Activated CD8-positive, alpha-beta memory T cell treated with anti-CD3 and anti-CD28 coated beads, Interleukin-2, amount 10 ng/mL, durations not matched to agents 7 days and 5 days (primary cell): Measurements from ENCODE around the gene FEZF2. TPM values are rescaled to one million over a fixed set of nuclear protein-coding genes. Genes with fewer than 3 reads are reported as not detected.

ENCODE experiments used
- ATAC-seq: fragments of 150-1000 bp; cut with Tn5 transposase; one replicate; pipeline ENCODE4 v1.10.0; 2021; ENCODE audit warnings: moderate library complexity
- CTCF ChIA-PET: fragments of 350-600 bp; sonication (Branson Sonifier 250); formaldehyde crosslinking; loops from one replicate; lab custom pipeline; 2021; ENCODE audit warnings: antibody characterized with exemption; lab: Charles Lee
- DNase-seq: peaks from one replicate; pipeline ENCODE4 v3.0.0-alpha.2; 2020
- H3K27ac Mint-ChIP-seq: one replicate; pipeline ENCODE4 v1.8.0; 2021; ENCODE audit warnings: mild to moderate bottlenecking, mixed read lengths
- H3K27me3 Mint-ChIP-seq: one replicate; pipeline ENCODE4 v1.8.0; 2021; ENCODE audit warnings: mixed read lengths
- H3K36me3 Mint-ChIP-seq: one replicate; pipeline ENCODE4 v1.8.0; 2021; ENCODE audit warnings: mild to moderate bottlenecking, mixed read lengths
- H3K4me1 Mint-ChIP-seq: one replicate; pipeline ENCODE4 v1.8.0; 2021; ENCODE audit warnings: mixed read lengths
- H3K4me3 Mint-ChIP-seq: one replicate; pipeline ENCODE4 v1.8.0; 2021; ENCODE audit warnings: mild to moderate bottlenecking, moderate library complexity, mixed read lengths
- H3K9me3 Mint-ChIP-seq: one replicate; pipeline ENCODE4 v1.8.0; 2022; ENCODE audit warnings: low read depth, mixed read lengths
- total RNA-seq, 2 experiments: library from RNA; stranded (reverse); gene quantifications; one replicate each; pipeline ENCODE4 v1.2.3, GENCODE V29; 2021

Gene FEZF2
- total RNA-seq, 2 experiments from 2014 or later = not detected

DNA sequence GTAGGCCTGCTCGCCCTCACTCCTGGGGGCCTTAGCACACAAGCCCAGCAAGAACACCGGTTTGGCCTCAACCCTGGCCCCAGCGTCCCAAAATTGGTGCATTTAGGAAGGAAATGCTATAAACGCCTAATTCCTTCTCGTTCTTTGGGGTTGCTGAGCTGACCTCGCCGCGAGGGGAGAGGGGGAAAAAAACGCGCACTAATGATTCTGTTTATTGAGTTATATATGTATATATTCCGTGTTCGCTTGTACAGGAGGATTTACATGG, 3.9 kb downstream of the FEZF2 start:
- Mint-ChIP-seq H3K4me1 (peaks cover 4% of the 10 kb centered on the region), H3K27ac (no peak overlapping the region), H3K27me3 (peaks cover 93% of the 10 kb centered on the region), H3K4me3 (no peak overlapping the region), H3K9me3 (no peaks in the 10 kb centered on the region), H3K36me3 (peaks cover 10% of the 10 kb centered on the region)
- CTCF ChIA-PET = no interaction called here
- no peak for ATAC-seq
- DNase-seq = no peak

DNA sequence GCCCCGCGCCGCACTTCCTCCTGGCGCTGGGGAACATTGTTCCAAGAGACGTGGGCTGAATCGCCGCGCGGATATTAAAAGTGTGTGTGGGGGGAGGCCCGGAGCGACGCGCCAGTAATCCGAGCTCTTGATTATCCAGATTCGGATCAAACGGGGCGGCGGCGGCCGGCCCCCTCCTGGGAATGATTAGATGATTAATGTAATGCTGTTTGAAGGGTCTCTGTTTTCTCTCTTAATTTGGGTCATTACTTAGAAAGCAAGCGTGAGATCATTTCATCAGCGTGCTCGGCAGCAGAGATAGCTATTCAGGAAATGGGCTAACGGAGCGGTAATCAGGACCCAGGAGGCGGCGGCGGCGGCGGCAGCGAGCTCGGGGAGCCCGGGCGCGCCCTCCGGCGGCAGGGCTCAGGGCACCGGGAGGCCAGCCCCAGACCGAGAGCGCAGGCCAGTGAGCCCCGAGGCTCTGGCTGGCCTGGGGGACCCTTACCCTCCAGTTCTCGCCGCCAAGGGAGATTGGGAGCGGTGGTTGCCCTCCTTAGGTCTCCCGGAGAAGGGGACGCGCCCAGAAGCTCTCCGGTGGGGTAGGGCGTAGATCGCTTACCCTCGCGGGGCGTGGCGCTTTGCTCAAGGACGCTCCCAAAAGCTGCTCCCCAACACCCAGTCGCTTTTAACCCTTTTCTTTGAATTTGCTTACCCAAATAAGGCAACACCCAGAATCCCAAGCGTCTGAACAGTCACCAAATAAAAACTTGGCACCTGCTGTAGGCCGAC, 4.5 kb downstream of the FEZF2 start:
- no peak for DNase-seq
- no peak overlapping the region for H3K4me3 Mint-ChIP-seq
- peaks cover 10% of the 10 kb centered on the region for H3K36me3 Mint-ChIP-seq
- H3K27ac Mint-ChIP-seq = no peak overlapping the region
- H3K27me3 Mint-ChIP-seq = peaks cover 88% of the 10 kb centered on the region
- CTCF ChIA-PET = no interaction called here
- H3K9me3 Mint-ChIP-seq = no peaks in the 10 kb centered on the region
- ATAC-seq = no peak
- no peaks in the 10 kb centered on the region for H3K4me1 Mint-ChIP-seq

DNA sequence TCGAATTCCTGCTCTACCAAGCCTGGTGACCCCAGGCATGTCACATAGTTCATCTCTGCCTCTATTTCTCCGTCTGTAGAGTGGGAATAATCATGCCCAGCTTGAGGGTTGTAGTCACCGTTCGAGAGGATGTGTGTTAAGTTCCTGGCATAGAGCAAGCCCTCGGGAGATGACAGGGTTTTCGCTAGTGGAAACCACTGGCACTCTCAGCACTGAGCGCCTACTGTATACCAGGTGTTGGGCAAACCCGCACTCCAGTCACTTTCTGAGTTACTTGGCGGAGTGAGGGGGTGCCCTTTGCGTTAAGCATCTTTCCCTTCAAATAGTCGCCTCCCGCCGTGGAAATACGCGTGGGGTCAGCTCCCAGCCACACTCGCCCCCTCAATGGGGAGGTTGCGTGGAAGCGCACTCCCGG, 5.1 kb downstream of the FEZF2 start:
- DNase-seq = no peak
- H3K9me3 Mint-ChIP-seq = no peaks in the 10 kb centered on the region
- peaks cover 82% of the 10 kb centered on the region for H3K27me3 Mint-ChIP-seq
- ATAC-seq = no peak
- peaks cover 10% of the 10 kb centered on the region for H3K36me3 Mint-ChIP-seq
- no peak overlapping the region for H3K27ac Mint-ChIP-seq
- H3K4me3 Mint-ChIP-seq = no peak overlapping the region
- no peaks in the 10 kb centered on the region for H3K4me1 Mint-ChIP-seq
- CTCF ChIA-PET = no interaction called here

DNA sequence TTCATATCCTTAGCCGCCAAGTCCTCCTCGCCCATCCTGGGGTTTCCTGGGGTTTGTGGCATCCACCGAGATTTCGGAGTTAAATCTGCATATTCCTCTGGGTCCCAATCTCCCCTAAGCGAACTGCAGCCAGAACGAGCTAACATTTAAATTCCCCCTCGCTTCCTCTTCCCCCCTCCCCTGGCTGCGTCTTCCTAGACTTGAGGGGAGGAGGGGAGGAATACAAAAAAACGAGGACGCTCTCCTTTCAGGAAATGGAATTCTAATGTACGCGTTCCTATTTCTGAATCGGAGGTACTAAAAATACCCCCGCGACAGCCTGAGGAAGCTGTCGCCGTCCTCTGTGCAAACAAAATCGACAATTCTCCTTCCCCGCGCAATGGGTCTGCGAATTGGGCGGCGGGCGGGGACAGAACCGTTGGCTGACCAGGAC, 5.6 kb downstream of the FEZF2 start:
- CTCF ChIA-PET = no interaction called here
- DNase-seq = no peak
- Mint-ChIP-seq H3K4me3 (no peak overlapping the region), H3K4me1 (no peaks in the 10 kb centered on the region), H3K36me3 (peaks cover 10% of the 10 kb centered on the region), H3K27ac (no peak overlapping the region), H3K9me3 (no peaks in the 10 kb centered on the region), H3K27me3 (peaks cover 79% of the 10 kb centered on the region)
- no peak for ATAC-seq

- DNase-seq (no peak), ATAC-seq (no peak)
- Mint-ChIP-seq H3K36me3 (peaks cover 10% of the 10 kb centered on the region), H3K4me3 (no peak overlapping the region), H3K9me3 (no peaks in the 10 kb centered on the region), H3K4me1 (no peaks in the 10 kb centered on the region), H3K27me3 (peaks cover 65% of the 10 kb centered on the region), H3K27ac (no peak overlapping the region)
- CTCF ChIA-PET = no interaction called here
Measured at GRCh38 chr3:62366126-62366484, 7.2 kb downstream of the FEZF2 start.

DNA sequence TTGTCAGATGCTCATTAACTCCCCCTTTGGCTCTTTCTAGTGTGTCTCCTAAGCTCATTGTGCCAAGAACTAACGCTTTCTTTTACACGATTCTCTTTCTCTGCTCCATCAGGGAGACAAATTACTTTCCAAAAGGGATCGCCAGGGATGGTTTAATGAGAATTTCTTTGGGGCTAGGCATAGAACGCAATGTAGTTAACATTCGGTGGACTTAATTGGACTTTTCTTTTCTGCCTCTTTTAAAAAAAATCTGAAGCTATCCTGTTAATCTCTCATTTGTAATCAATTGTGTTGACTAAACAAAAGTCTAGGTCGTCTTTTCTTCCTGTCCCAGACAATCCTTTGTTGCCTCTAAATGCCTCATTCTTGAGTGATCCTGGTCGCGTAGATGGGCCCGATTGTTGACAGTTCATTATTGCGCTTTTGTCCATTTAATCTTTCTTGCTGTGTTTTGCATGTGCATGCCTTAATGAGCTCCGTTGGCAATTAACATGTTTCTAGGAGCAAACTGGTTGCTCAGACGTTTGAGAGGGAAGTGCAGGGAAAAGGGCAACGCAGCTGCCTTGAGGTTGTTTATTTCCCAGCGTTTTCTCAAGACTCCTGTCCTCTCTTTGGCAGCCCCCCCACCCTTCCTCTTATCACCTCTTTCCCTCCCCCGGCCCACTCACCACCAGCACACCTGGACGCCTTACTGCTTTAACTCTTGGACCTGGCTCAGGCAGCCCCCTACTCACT, 7.8 kb downstream of the FEZF2 start:
- no peak for ATAC-seq

GRCh38 chr3:62364191-62364590, 9.2 kb downstream of the FEZF2 start:
- H3K27ac Mint-ChIP-seq = no peak overlapping the region
- DNase-seq (no peak), ATAC-seq (no peak)
- CTCF ChIA-PET = no interaction called here
- peaks cover 3% of the 10 kb centered on the region for H3K36me3 Mint-ChIP-seq
- no peak overlapping the region for H3K4me3 Mint-ChIP-seq
- no peaks in the 10 kb centered on the region for H3K4me1 Mint-ChIP-seq
- peaks cover 46% of the 10 kb centered on the region for H3K27me3 Mint-ChIP-seq
- no peaks in the 10 kb centered on the region for H3K9me3 Mint-ChIP-seq

More for the DNA sequence above, 7.8 kb downstream of the FEZF2 start:
- no peaks in the 10 kb centered on the region for H3K4me1 Mint-ChIP-seq
- peaks cover 7% of the 10 kb centered on the region for H3K36me3 Mint-ChIP-seq
- no peaks in the 10 kb centered on the region for H3K9me3 Mint-ChIP-seq
- no peak overlapping the region for H3K27ac Mint-ChIP-seq
- no peak for DNase-seq
- CTCF ChIA-PET = no interaction called here
- H3K4me3 Mint-ChIP-seq = no peak overlapping the region
- peaks cover 60% of the 10 kb centered on the region for H3K27me3 Mint-ChIP-seq

GRCh38 chr3:62363275-62363674, 10.1 kb downstream of the FEZF2 start:
- ATAC-seq = no peak
- Mint-ChIP-seq H3K4me3 (no peak overlapping the region), H3K36me3 (peaks cover 2% of the 10 kb centered on the region), H3K27ac (no peak overlapping the region), H3K9me3 (no peaks in the 10 kb centered on the region), H3K4me1 (no peaks in the 10 kb centered on the region), H3K27me3 (peaks cover 38% of the 10 kb centered on the region)
- DNase-seq = no peak
- CTCF ChIA-PET = no interaction called here

GRCh38 chr3:62361824-62362223, 11.5 kb downstream of the FEZF2 start:
- CTCF ChIA-PET = no interaction called here
- Mint-ChIP-seq H3K4me3 (no peak overlapping the region), H3K4me1 (no peaks in the 10 kb centered on the region), H3K27ac (no peak overlapping the region), H3K27me3 (peaks cover 24% of the 10 kb centered on the region), H3K36me3 (no peaks in the 10 kb centered on the region), H3K9me3 (no peaks in the 10 kb centered on the region)
- DNase-seq (no peak), ATAC-seq (no peak)

DNA sequence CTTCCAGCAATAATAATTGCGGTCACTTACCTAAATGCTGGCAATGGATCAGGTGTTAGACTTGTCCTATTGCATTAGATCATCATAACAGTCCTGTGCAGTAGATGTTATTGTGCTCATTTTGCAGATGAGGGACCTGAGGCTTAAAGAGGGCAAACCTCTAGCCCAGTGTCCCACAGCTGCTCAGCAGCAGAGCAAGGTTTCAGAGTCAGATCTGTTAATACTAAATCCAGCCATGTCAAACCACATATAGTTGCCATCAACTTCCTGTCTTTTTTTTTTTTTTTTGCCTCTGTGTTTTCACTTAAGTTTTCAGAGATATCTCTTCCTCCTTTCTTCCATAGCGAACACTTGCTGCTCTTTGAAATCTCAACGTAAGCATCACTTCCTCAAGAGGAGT, 12.1 kb downstream of the FEZF2 start:
- Mint-ChIP-seq H3K4me3 (no peak overlapping the region), H3K27me3 (peaks cover 19% of the 10 kb centered on the region), H3K27ac (no peak overlapping the region), H3K4me1 (no peaks in the 10 kb centered on the region), H3K36me3 (no peaks in the 10 kb centered on the region), H3K9me3 (no peaks in the 10 kb centered on the region)
- no peak for ATAC-seq
- no peak for DNase-seq
- CTCF ChIA-PET = no interaction called here

- Mint-ChIP-seq H3K4me3 (no peak overlapping the region), H3K27me3 (peaks cover 1% of the 10 kb centered on the region), H3K27ac (no peak overlapping the region), H3K36me3 (no peaks in the 10 kb centered on the region), H3K4me1 (no peaks in the 10 kb centered on the region), H3K9me3 (no peaks in the 10 kb centered on the region)
- ATAC-seq = no peak
- no peak for DNase-seq
- CTCF ChIA-PET = no interaction called here
Measured at GRCh38 chr3:62359531-62359930, 13.8 kb downstream of the FEZF2 start.

DNA sequence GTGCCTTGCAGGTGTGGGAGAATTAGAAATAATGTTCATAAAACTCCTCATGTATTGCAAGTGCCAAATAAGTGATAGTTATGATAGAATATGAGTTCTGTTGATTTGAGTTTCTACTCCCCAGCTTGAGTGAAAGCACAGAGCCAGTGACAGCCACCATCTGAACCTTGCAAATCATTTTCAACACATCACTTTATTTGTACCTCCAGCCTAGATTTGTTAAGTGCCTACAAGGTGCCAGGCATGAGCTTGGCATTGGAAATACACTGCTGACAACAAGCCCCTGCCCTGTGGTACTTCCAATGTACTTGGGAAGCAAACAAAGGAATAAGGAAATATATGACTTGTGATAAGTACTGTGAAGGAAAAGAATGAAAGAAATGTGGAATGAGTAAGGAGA, 17.0 kb downstream of the FEZF2 start:
- CTCF ChIA-PET = no interaction called here
- Mint-ChIP-seq H3K27me3 (no peaks in the 10 kb centered on the region), H3K9me3 (no peaks in the 10 kb centered on the region), H3K4me3 (no peak overlapping the region), H3K27ac (no peak overlapping the region), H3K4me1 (no peaks in the 10 kb centered on the region), H3K36me3 (no peaks in the 10 kb centered on the region)
- no peak for DNase-seq
- ATAC-seq = no peak

GRCh38 chr3:62355703-62356102, 17.6 kb downstream of the FEZF2 start:
- ATAC-seq = no peak
- H3K27ac Mint-ChIP-seq = no peak overlapping the region

GRCh38 chr3:62343755-62344154, 29.6 kb downstream of the FEZF2 start:
- Mint-ChIP-seq H3K9me3 (no peaks in the 10 kb centered on the region), H3K4me3 (no peak overlapping the region), H3K4me1 (no peaks in the 10 kb centered on the region), H3K27me3 (no peaks in the 10 kb centered on the region), H3K27ac (no peak overlapping the region), H3K36me3 (no peaks in the 10 kb centered on the region)
- CTCF ChIA-PET = no interaction called here
- ATAC-seq (no peak), DNase-seq (no peak)

More at GRCh38 chr3:62355703-62356102, 17.6 kb downstream of the FEZF2 start:
- H3K27me3 Mint-ChIP-seq = no peaks in the 10 kb centered on the region
- no peaks in the 10 kb centered on the region for H3K9me3 Mint-ChIP-seq
- DNase-seq = no peak
- H3K4me1 Mint-ChIP-seq = no peaks in the 10 kb centered on the region
- no peak overlapping the region for H3K4me3 Mint-ChIP-seq
- CTCF ChIA-PET = no interaction called here
- no peaks in the 10 kb centered on the region for H3K36me3 Mint-ChIP-seq
